K562 (cell line): ENCODE results near the gene KCTD11.

Experiments
- EGR1 ChIP-seq: fragments of 450-650 bp; conservative IDR thresholded peaks from 2 replicates; pipeline ENCODE4 v1.6.1; 2017; ENCODE audit warnings: mild to moderate bottlenecking
- EP300 ChIP-seq: IDR thresholded peaks from 2 replicates; pipeline ENCODE4 v1.6.1; 2012; ENCODE audit warnings: low read length, improper control_type of control experiment
- ESRRB ChIP-seq: fragments of 250-450 bp; sonication (Bioruptor Pico); IDR thresholded peaks from 2 replicates; pipeline ENCODE4 v1.5.0; 2020; ENCODE audit warnings: mild to moderate bottlenecking, moderate library complexity, borderline replicate concordance
- HNRNPUL1 ChIP-seq: fragments of 200-400 bp; formaldehyde crosslinking; IDR thresholded peaks from 2 replicates; pipeline ENCODE4 v1.6.1; 2017; ENCODE audit warnings: low read length
- MEF2A ChIP-seq: IDR thresholded peaks from 2 replicates; pipeline ENCODE4 v1.6.1; 2011; ENCODE audit warnings: low read depth, mild to moderate bottlenecking, low read length, moderate library complexity; ENCODE audit not compliant: control insufficient read depth
- PTTG1 ChIP-seq: fragments of 450-650 bp; IDR thresholded peaks from 2 replicates; pipeline ENCODE4 v1.6.1; 2016; ENCODE audit warnings: low read depth, mild to moderate bottlenecking, missing genetic modification characterization, missing compliant biosample characterization
- RFX5 ChIP-seq: IDR thresholded peaks from 2 replicates; pipeline ENCODE4 v1.6.1; 2011; ENCODE audit warnings: low read depth, mild to moderate bottlenecking, improper control_type of control experiment, low read length
- TAF1 ChIP-seq: IDR thresholded peaks from 2 replicates; pipeline ENCODE4 v1.6.1; 2011; ENCODE audit warnings: mild to moderate bottlenecking, low read length, moderate library complexity; ENCODE audit not compliant: insufficient read depth, control insufficient read depth, severe bottlenecking; ENCODE audit errors: extremely low read depth
- TF ChIP-seq, protein P1 (sequence below): sonication (generic); formaldehyde crosslinking; IDR thresholded peaks from 2 replicates; pipeline ENCODE4 v1.8.1; 2023; ENCODE audit warnings: mild to moderate bottlenecking, missing genetic modification reagents
- TF ChIP-seq, protein P2 (sequence below): sonication (generic); formaldehyde crosslinking; IDR thresholded peaks from 2 replicates; pipeline ENCODE4 v1.8.1; 2023; ENCODE audit warnings: mild to moderate bottlenecking, missing genetic modification reagents
- TF ChIP-seq, protein P3 (sequence below): sonication (generic); formaldehyde crosslinking; IDR thresholded peaks from 2 replicates; pipeline ENCODE4 v1.8.1; 2022; ENCODE audit warnings: missing genetic modification reagents
- TF ChIP-seq, protein P4 (sequence below), 3 experiments: IDR thresholded peaks in 2 of 3; conservative IDR thresholded peaks in 1 of 3; 2 replicates each; pipeline ENCODE4 v1.5.1; 2011 to 2012; ENCODE audit warnings: low read length in 3 of 3, mild to moderate bottlenecking in 3 of 3, control low read depth in 2 of 3, improper control_type of control experiment in 1 of 3, inconsistent platforms in 1 of 3, low read depth in 1 of 3, mixed read lengths in 1 of 3, moderate library complexity in 1 of 3; ENCODE audit not compliant: insufficient read depth in 2 of 3
- TF ChIP-seq, protein P5 (sequence below): sonication (generic); formaldehyde crosslinking; IDR thresholded peaks from 2 replicates; pipeline ENCODE4 v1.4.0; 2020; ENCODE audit warnings: mild to moderate bottlenecking, missing genetic modification reagents

DNA sequence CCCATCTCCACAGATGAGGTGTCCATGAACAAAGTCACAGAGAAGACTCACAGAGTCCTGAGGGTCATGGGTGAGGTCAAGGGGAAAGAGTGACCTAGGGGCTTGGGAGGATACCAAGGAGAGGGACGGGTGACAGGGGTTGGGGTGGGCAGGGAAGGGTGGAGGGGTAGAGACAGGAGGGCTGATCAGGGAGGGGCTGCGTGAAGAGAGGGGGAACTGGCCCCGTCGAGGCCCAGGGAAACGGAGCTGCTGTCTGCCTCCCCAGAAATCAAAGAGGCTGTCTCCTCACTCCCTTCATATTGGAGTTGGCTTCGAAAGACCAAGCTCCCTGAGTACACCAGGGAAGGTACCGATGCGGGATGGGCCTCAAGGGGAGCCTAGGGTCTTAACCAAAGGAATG lies 3.6 kb downstream of the KCTD11 start:
- TF ChIP-seq EP300 (no peak), HNRNPUL1 (no peak), TAF1 (no peak), RFX5 (no peak), PTTG1 (tag) (no peak), MEF2A (no peak), ESRRB (no peak), EGR1 (no peak)
- TF ChIP-seq, protein P1, sequence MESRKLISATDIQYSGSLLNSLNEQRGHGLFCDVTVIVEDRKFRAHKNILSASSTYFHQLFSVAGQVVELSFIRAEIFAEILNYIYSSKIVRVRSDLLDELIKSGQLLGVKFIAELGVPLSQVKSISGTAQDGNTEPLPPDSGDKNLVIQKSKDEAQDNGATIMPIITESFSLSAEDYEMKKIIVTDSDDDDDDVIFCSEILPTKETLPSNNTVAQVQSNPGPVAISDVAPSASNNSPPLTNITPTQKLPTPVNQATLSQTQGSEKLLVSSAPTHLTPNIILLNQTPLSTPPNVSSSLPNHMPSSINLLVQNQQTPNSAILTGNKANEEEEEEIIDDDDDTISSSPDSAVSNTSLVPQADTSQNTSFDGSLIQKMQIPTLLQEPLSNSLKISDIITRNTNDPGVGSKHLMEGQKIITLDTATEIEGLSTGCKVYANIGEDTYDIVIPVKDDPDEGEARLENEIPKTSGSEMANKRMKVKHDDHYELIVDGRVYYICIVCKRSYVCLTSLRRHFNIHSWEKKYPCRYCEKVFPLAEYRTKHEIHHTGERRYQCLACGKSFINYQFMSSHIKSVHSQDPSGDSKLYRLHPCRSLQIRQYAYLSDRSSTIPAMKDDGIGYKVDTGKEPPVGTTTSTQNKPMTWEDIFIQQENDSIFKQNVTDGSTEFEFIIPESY (CRISPR knock-in tag), result no peak
- TF ChIP-seq, protein P2, sequence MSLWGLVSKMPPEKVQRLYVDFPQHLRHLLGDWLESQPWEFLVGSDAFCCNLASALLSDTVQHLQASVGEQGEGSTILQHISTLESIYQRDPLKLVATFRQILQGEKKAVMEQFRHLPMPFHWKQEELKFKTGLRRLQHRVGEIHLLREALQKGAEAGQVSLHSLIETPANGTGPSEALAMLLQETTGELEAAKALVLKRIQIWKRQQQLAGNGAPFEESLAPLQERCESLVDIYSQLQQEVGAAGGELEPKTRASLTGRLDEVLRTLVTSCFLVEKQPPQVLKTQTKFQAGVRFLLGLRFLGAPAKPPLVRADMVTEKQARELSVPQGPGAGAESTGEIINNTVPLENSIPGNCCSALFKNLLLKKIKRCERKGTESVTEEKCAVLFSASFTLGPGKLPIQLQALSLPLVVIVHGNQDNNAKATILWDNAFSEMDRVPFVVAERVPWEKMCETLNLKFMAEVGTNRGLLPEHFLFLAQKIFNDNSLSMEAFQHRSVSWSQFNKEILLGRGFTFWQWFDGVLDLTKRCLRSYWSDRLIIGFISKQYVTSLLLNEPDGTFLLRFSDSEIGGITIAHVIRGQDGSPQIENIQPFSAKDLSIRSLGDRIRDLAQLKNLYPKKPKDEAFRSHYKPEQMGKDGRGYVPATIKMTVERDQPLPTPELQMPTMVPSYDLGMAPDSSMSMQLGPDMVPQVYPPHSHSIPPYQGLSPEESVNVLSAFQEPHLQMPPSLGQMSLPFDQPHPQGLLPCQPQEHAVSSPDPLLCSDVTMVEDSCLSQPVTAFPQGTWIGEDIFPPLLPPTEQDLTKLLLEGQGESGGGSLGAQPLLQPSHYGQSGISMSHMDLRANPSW (CRISPR knock-in tag), result no peak
- TF ChIP-seq, protein P3, sequence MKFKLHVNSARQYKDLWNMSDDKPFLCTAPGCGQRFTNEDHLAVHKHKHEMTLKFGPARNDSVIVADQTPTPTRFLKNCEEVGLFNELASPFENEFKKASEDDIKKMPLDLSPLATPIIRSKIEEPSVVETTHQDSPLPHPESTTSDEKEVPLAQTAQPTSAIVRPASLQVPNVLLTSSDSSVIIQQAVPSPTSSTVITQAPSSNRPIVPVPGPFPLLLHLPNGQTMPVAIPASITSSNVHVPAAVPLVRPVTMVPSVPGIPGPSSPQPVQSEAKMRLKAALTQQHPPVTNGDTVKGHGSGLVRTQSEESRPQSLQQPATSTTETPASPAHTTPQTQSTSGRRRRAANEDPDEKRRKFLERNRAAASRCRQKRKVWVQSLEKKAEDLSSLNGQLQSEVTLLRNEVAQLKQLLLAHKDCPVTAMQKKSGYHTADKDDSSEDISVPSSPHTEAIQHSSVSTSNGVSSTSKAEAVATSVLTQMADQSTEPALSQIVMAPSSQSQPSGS, result no peak
- TF ChIP-seq, protein P4, sequence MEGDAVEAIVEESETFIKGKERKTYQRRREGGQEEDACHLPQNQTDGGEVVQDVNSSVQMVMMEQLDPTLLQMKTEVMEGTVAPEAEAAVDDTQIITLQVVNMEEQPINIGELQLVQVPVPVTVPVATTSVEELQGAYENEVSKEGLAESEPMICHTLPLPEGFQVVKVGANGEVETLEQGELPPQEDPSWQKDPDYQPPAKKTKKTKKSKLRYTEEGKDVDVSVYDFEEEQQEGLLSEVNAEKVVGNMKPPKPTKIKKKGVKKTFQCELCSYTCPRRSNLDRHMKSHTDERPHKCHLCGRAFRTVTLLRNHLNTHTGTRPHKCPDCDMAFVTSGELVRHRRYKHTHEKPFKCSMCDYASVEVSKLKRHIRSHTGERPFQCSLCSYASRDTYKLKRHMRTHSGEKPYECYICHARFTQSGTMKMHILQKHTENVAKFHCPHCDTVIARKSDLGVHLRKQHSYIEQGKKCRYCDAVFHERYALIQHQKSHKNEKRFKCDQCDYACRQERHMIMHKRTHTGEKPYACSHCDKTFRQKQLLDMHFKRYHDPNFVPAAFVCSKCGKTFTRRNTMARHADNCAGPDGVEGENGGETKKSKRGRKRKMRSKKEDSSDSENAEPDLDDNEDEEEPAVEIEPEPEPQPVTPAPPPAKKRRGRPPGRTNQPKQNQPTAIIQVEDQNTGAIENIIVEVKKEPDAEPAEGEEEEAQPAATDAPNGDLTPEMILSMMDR (IDR thresholded peaks at IDR 0.05 in 2 of 3, conservative IDR thresholded peaks at IDR 0.05 in 1 of 3; ENCODE audit: insufficient read depth in 2 of 3, low read depth in 1 of 3, low read length in 3 of 3), result no peak
- TF ChIP-seq, protein P5, sequence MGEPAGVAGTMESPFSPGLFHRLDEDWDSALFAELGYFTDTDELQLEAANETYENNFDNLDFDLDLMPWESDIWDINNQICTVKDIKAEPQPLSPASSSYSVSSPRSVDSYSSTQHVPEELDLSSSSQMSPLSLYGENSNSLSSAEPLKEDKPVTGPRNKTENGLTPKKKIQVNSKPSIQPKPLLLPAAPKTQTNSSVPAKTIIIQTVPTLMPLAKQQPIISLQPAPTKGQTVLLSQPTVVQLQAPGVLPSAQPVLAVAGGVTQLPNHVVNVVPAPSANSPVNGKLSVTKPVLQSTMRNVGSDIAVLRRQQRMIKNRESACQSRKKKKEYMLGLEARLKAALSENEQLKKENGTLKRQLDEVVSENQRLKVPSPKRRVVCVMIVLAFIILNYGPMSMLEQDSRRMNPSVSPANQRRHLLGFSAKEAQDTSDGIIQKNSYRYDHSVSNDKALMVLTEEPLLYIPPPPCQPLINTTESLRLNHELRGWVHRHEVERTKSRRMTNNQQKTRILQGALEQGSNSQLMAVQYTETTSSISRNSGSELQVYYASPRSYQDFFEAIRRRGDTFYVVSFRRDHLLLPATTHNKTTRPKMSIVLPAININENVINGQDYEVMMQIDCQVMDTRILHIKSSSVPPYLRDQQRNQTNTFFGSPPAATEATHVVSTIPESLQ, result no peak
